DND-41 (cell line): Measurements from ENCODE around the gene PKNOX1.
A peak's percentile ranks its signal among the peaks of the same experiment; 100 is the strongest.
"Not testable (repeated sequence)": the region's sequence is repeated elsewhere in the genome, so short reads cannot be mapped to it uniquely, and the experiment has no call there.

ENCODE experiments used
- ATAC-seq: fragments of 200-7000 bp; cut with Tn5 transposase; 3 replicates; pipeline ENCODE4 v1.9.1; 2021; ENCODE audit warnings: low read depth; ENCODE audit not compliant: insufficient read depth
- DNase-seq: peaks from one replicate; pipeline ENCODE4 v3.0.0-alpha.2; 2020
- H2AFZ ChIP-seq: 2 replicates; pipeline ENCODE4 v1.6.0; 2012; ENCODE audit warnings: low read depth, low read length
- H3K27ac ChIP-seq: 2 replicates; pipeline ENCODE4 v1.5.1; 2012; ENCODE audit warnings: low read length, inconsistent platforms
- H3K27me3 ChIP-seq: fragments of 200-600 bp; sonication (generic); 2 replicates; pipeline ENCODE4 v1.6.0; 2012; ENCODE audit warnings: low read length, mild to moderate bottlenecking, inconsistent platforms; ENCODE audit not compliant: insufficient read depth, poor library complexity
- H3K36me3 ChIP-seq: 2 replicates; pipeline ENCODE4 v1.5.1; 2012; ENCODE audit warnings: low read length, inconsistent platforms; ENCODE audit not compliant: insufficient read depth
- H3K4me1 ChIP-seq: 2 replicates; pipeline ENCODE4 v1.5.1; 2012; ENCODE audit warnings: mild to moderate bottlenecking, low read length; ENCODE audit not compliant: insufficient read depth
- H3K4me2 ChIP-seq: 2 replicates; pipeline ENCODE4 v1.6.0; 2012; ENCODE audit warnings: mild to moderate bottlenecking, moderate library complexity, low read length, inconsistent platforms; ENCODE audit not compliant: insufficient read depth
- H3K4me3 ChIP-seq, 2 experiments: fragments of 200-600 bp in 1 of 2; shearing (Covaris generic) in 1 of 2; 2 replicates each; pipeline ENCODE4 v1.5.1; 2012 to 2016; ENCODE audit warnings: inconsistent platforms in 2 of 2, low read length in 2 of 2, mild to moderate bottlenecking in 2 of 2, low read depth in 1 of 2, moderate library complexity in 1 of 2
- H3K79me2 ChIP-seq: 2 replicates; pipeline ENCODE4 v1.6.0; 2012; ENCODE audit warnings: low read length, inconsistent platforms; ENCODE audit not compliant: insufficient read depth
- H3K9ac ChIP-seq: 2 replicates; pipeline ENCODE4 v1.6.0; 2012; ENCODE audit warnings: low read depth, mild to moderate bottlenecking, inconsistent platforms, low read length, moderate library complexity
- H3K9me3 ChIP-seq: 2 replicates; pipeline ENCODE4 v1.5.1; 2012; ENCODE audit warnings: low read length, moderate library complexity, mild to moderate bottlenecking, inconsistent platforms; ENCODE audit not compliant: insufficient read depth, severe bottlenecking
- H4K20me1 ChIP-seq: 2 replicates; pipeline ENCODE4 v1.6.0; 2012; ENCODE audit warnings: low read length; ENCODE audit not compliant: insufficient read depth
- CTCF ChIP-seq: IDR thresholded peaks from 2 replicates; pipeline ENCODE4 v1.5.1; 2012; ENCODE audit warnings: borderline replicate concordance, low read length, moderate library complexity, mild to moderate bottlenecking; ENCODE audit not compliant: poor library complexity, severe bottlenecking; ENCODE audit errors: extremely low read depth
- EZH2 ChIP-seq: IDR thresholded peaks from 3 replicates; pipeline ENCODE4 v1.6.1; 2012; ENCODE audit warnings: borderline replicate concordance, low read depth, mild to moderate bottlenecking, moderate library complexity, low read length, inconsistent platforms; ENCODE audit not compliant: severe bottlenecking

PKNOX1 gene, protein sequence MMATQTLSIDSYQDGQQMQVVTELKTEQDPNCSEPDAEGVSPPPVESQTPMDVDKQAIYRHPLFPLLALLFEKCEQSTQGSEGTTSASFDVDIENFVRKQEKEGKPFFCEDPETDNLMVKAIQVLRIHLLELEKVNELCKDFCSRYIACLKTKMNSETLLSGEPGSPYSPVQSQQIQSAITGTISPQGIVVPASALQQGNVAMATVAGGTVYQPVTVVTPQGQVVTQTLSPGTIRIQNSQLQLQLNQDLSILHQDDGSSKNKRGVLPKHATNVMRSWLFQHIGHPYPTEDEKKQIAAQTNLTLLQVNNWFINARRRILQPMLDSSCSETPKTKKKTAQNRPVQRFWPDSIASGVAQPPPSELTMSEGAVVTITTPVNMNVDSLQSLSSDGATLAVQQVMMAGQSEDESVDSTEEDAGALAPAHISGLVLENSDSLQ

GRCh38 chr21:42973991-42974831 lies at the start of gene PKNOX1:
TSS of gene PKNOX1 (plus strand) at chr21:42974562. CDS start at chr21:43004382, 29,820 bp downstream.
- Histone ChIP-seq H3K4me1 (peaks cover 27% of the 10 kb centered on the region), H3K27me3 (no peaks in the 10 kb centered on the region), H3K9me3 (no peaks in the 10 kb centered on the region), H4K20me1 (no peaks in the 10 kb centered on the region), H3K9ac (peak within 1 kb of the TSS; percentile 92), H3K36me3 (peaks cover 17% of the 10 kb centered on the region), H3K27ac (peak within 1 kb of the TSS; percentile 99), H2AFZ (peak within 1 kb of the TSS; percentile 98), H3K79me2 (peaks cover 41% of the 10 kb centered on the region), H3K4me2 (peak within 1 kb of the TSS; percentile 94), H3K4me3 (peak within 1 kb of the TSS; percentile 53 to 81; a peak in 3 of 4 replicates)
- ATAC-seq: peak; percentile 83
- TF ChIP-seq CTCF: no peak
- TF ChIP-seq EZH2: no peak
- DNase-seq: peak; percentile 99

- Histone ChIP-seq H2AFZ (peak within 1 kb of the TSS; percentile 72), H3K36me3 (no peaks in the 10 kb centered on the region), H3K9ac (peak within 1 kb of the TSS; percentile 44), H4K20me1 (no peaks in the 10 kb centered on the region), H3K9me3 (no peaks in the 10 kb centered on the region), H3K4me2 (peak within 1 kb of the TSS; percentile 58), H3K79me2 (peaks cover 2% of the 10 kb centered on the region; the same call in 1 of the 2 replicates), H3K27me3 (no peaks in the 10 kb centered on the region), H3K4me3 (peak within 1 kb of the TSS in 1 of 2 experiments; percentile 47; a peak in 2 of 4 replicates), H3K27ac (peak within 1 kb of the TSS; percentile 88), H3K4me1 (peaks cover 28% of the 10 kb centered on the region)
- ATAC-seq (peak; percentile 41), DNase-seq (peak; percentile 72)
- TF ChIP-seq EZH2: no peak
- no peak for TF ChIP-seq CTCF
Observed at GRCh38 chr21:42925114-42925926, 49.0 kb upstream of the PKNOX1 start, which contains the start of gene ERVH48-1. TSS of gene ERVH48-1 (minus strand) at chr21:42925630. CDS start at chr21:42919006, 6,624 bp downstream.

DNA sequence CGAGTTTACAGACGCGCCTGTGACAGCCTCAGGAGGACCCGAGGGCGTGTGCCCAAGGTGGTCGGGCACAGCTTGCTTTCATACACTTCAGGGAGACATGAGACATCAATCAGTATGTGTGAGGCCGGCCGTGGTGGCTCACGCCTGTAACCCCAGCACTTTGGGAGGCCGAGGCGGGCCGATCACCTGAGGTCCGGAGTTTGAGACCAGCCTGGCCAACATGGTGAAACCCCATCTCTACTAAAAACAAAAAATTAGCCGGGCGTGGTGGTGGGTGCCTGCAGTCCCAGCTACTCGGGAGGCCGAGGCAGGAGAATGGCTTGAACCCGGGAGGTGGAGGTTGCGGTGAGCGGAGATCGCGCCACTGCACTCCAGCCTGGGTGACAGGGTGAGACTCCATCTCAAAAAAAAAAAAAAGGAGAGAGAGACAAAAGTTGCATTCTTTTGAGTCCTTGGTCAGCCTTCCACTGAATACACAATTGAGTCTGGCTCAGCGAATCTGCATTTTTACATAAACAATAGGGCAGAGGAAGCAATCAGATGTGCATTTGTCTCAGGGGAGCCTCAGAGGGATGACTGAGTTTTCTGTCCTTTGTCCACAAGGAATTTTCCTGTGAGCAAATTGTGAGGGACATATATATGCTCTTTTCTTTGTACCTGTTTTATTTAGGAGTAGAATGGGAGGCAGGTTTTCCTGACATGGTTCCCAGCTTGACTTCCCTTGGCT lies 46.7 kb upstream of the PKNOX1 start:
- not testable (repeated sequence) for H3K9ac ChIP-seq, ATAC-seq, H3K4me2 ChIP-seq, H3K9me3 ChIP-seq, H3K79me2 ChIP-seq, H3K36me3 ChIP-seq, DNase-seq, H3K4me3 ChIP-seq, H2AFZ ChIP-seq, H3K27ac ChIP-seq, H4K20me1 ChIP-seq, H3K27me3 ChIP-seq
- peaks cover 28% of the 10 kb centered on the region for H3K4me1 ChIP-seq
